ENCODE results near the gene MORN5. TPM values are rescaled to one million over a fixed set of nuclear protein-coding genes. Genes with fewer than 3 reads are reported as not detected.

MORN5 gene
- total RNA-seq, 1 experiment from 2014 or later, result not detected

- ChIA-PET CTCF (no interaction called here), POLR2A (no interaction called here)
- H3K4me1 ChIP-seq (ENCODE audit: control insufficient read depth, insufficient read depth, low read length), result no peaks in the 10 kb centered on the region
- ATAC-seq (no peak), DNase-seq (ENCODE audit: low read depth, low spot score) (no peak)
- TF ChIP-seq SIN3A (IDR thresholded peaks at IDR 0.05; ENCODE audit: borderline replicate concordance, insufficient read depth, low read depth, low read length) (no peak), CTCF (IDR thresholded peaks at IDR 0.05) (no peak), REST (IDR thresholded peaks at IDR 0.05; ENCODE audit: insufficient read depth in 1 of 2, low read depth in 2 of 2, low read length in 1 of 2) (no peak), TCF7L2 (IDR thresholded peaks at IDR 0.05; ENCODE audit: low read depth, low read length) (no peak), POLR2AphosphoS5 (IDR thresholded peaks at IDR 0.05; ENCODE audit: low read depth, low read length) (no peak)
- H3K9me3 ChIP-seq (ENCODE audit: control insufficient read depth, insufficient read depth, low read depth, low read length), result no peaks in the 10 kb centered on the region
- no peak overlapping the region for H3K4me3 ChIP-seq (ENCODE audit: low read depth in 2 of 2, low read length in 2 of 2)
- in situ Hi-C loops (cut with HindIII; ENCODE audit: low pct_unique_long_range_greater_than_20kb, low sequenced_read_pairs), result no loop called here
- H3K36me3 ChIP-seq (ENCODE audit: control insufficient read depth, insufficient read depth, low read length), result no peaks in the 10 kb centered on the region
- no TSS peak for BruUV-seq (replicated peaks)
- H3K27ac ChIP-seq (ENCODE audit: low read length), result no peak overlapping the region
- no peaks in the 10 kb centered on the region for H3K27me3 ChIP-seq (ENCODE audit: control insufficient read depth, insufficient read depth, low read length)
- intact Hi-C loops (cut with micrococcal nuclease; ENCODE audit: unreplicated experiment), result no loop called here
Measured at GRCh38 chr9:122216798-122217418, 57.2 kb downstream of the MORN5 start.

DNA sequence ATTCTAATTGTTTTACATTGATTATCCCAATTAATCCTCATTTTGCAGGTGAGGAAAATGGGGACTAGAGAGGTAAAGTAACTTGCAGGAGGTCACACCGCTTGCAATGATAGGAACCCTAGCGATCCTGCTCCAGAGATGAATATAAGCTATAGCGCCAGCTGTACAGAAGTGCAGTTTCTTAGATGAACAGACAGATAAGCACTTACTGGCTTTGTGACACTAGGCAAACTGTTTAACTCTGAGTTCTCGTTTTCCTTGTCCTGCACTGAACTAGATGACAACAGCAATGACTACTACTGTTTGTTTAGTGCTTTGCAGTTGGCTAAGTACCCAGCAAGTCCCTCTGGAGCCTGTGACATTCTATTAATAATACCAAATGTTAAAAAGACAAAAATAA lies 57.9 kb downstream of the MORN5 start:
- CTCF ChIA-PET, result no interaction called here

DNA sequence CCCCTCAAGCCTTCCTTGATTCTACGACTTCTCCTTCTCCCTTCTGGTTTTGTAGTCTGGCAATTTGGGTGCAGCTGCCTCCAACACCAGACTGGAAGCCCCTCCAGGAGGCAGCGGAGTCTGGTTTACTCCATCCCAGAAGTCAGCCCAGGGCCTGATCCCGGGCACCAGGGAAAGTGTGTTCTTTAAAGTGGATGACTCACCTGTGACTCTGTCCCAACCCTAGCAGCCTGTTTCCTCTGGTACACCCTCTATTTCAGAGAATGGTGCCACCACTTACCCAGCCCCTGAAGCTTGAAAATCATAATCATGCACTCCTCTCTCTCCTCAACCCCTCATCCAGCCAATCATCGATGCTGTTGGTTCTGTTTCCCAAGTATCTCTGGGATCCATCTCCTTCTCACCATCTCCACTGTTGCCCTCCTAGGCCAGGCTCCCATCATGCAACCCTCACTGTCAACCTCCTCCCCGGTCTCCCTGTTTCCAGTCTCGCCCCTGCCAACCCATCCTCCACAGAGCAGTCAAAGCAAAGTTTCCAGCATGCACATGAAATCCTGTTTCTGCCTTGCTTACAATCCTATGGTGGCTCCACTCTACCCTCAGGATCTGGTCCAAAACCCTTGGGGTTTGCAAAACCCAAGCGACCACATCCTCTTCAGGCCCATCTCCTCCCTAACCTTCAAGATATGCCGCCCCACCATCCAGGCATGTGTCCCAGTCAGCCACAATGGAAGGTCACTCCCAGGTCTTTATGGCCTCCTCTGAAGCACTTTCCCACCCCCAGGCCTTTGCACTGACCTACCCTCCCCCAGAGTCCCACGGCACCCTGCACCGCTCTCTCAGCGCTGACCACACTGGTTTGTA lies 58.6 kb downstream of the MORN5 start:
- H3K27me3 ChIP-seq (ENCODE audit: control insufficient read depth, insufficient read depth, low read length), result no peaks in the 10 kb centered on the region

More for the DNA sequence above, 57.9 kb downstream of the MORN5 start:
- ATAC-seq, result no peak
- POLR2A ChIA-PET, result no interaction called here
- no peaks in the 10 kb centered on the region for H3K36me3 ChIP-seq (ENCODE audit: control insufficient read depth, insufficient read depth, low read length)
- no peak overlapping the region for H3K4me3 ChIP-seq (ENCODE audit: low read depth in 2 of 2, low read length in 2 of 2)
- H3K9me3 ChIP-seq (ENCODE audit: control insufficient read depth, insufficient read depth, low read depth, low read length), result no peaks in the 10 kb centered on the region
- no peak overlapping the region for H3K27ac ChIP-seq (ENCODE audit: low read length)
- intact Hi-C loops (cut with micrococcal nuclease; ENCODE audit: unreplicated experiment), result no loop called here
- in situ Hi-C loops (cut with HindIII; ENCODE audit: low pct_unique_long_range_greater_than_20kb, low sequenced_read_pairs), result no loop called here
- H3K27me3 ChIP-seq (ENCODE audit: control insufficient read depth, insufficient read depth, low read length), result no peaks in the 10 kb centered on the region
- no peak for TF ChIP-seq TCF7L2 (IDR thresholded peaks at IDR 0.05; ENCODE audit: low read depth, low read length)
- no peak for TF ChIP-seq POLR2AphosphoS5 (IDR thresholded peaks at IDR 0.05; ENCODE audit: low read depth, low read length)
- no peaks in the 10 kb centered on the region for H3K4me1 ChIP-seq (ENCODE audit: control insufficient read depth, insufficient read depth, low read length)
- BruUV-seq (replicated peaks), result no TSS peak
- DNase-seq (ENCODE audit: low read depth, low spot score), result no peak

More for the DNA sequence above, 58.6 kb downstream of the MORN5 start:
- H3K36me3 ChIP-seq (ENCODE audit: control insufficient read depth, insufficient read depth, low read length), result no peaks in the 10 kb centered on the region
- no peak overlapping the region for H3K27ac ChIP-seq (ENCODE audit: low read length)
- intact Hi-C loops (cut with micrococcal nuclease; ENCODE audit: unreplicated experiment) (no loop called here), in situ Hi-C loops (cut with HindIII; ENCODE audit: low pct_unique_long_range_greater_than_20kb, low sequenced_read_pairs) (no loop called here)
- no peak for TF ChIP-seq REST (IDR thresholded peaks at IDR 0.05; ENCODE audit: insufficient read depth in 1 of 2, low read depth in 2 of 2, low read length in 1 of 2)
- ATAC-seq (no peak), DNase-seq (ENCODE audit: low read depth, low spot score) (no peak)
- ChIA-PET POLR2A (no interaction called here), CTCF (no interaction called here)
- H3K4me1 ChIP-seq (ENCODE audit: control insufficient read depth, insufficient read depth, low read length), result no peaks in the 10 kb centered on the region
- H3K4me3 ChIP-seq (ENCODE audit: low read depth in 2 of 2, low read length in 2 of 2), result no peak overlapping the region
- H3K9me3 ChIP-seq (ENCODE audit: control insufficient read depth, insufficient read depth, low read depth, low read length), result no peaks in the 10 kb centered on the region
- BruUV-seq (replicated peaks), result no TSS peak

Measured in Panc1 (cell line).